Activated T-helper 1 cell treated with anti-CD3 and anti-CD28 coated beads, Interleukin-2, amount 50 U/mL, for 16 hours (primary cell): ENCODE measurements around the gene SURF1.
"Not testable (repeated sequence)": the region's sequence is repeated elsewhere in the genome, so short reads cannot be mapped to it uniquely, and the experiment has no call there.

Source experiments
- DNase-seq, 2 donors: peaks; one replicate each; pipeline ENCODE4 v3.0.0-alpha.2; 2020; ENCODE audit warnings: low read depth in 1 of 2, low spot score in 1 of 2

Gene SURF1

GRCh38 chr9:133327021-133327420 is 29.3 kb downstream of the SURF1 start:
- DNase-seq: not testable (repeated sequence)

- no peak for DNase-seq
These were observed 32.1 kb downstream of the SURF1 start for GRCh38 chr9:133323991-133324703.

GRCh38 chr9:133323211-133323610 is 33.1 kb downstream of the SURF1 start:
- no peak for DNase-seq

GRCh38 chr9:133322701-133323100 is 33.6 kb downstream of the SURF1 start:
- DNase-seq: no peak

GRCh38 chr9:133321411-133321935 is 34.8 kb downstream of the SURF1 start:
- DNase-seq: no peak

GRCh38 chr9:133320421-133320881 is 35.8 kb downstream of the SURF1 start:
- no peak for DNase-seq

GRCh38 chr9:133317551-133317950 is 38.7 kb downstream of the SURF1 start:
- not testable (repeated sequence) for DNase-seq

GRCh38 chr9:133315997-133316396 is 40.3 kb downstream of the SURF1 start:
- DNase-seq: no peak

GRCh38 chr9:133309608-133310007 is 46.7 kb downstream of the SURF1 start:
- DNase-seq: no peak

GRCh38 chr9:133307301-133307700 is 49.0 kb downstream of the SURF1 start:
- DNase-seq: no peak

GRCh38 chr9:133306242-133307204 is 49.8 kb downstream of the SURF1 start:
- DNase-seq: no peak

- DNase-seq: no peak
These were observed 50.6 kb downstream of the SURF1 start for GRCh38 chr9:133305731-133306130.

GRCh38 chr9:133304477-133305377 is 51.6 kb downstream of the SURF1 start:
- no peak for DNase-seq

GRCh38 chr9:133304158-133304470 is 52.2 kb downstream of the SURF1 start:
- no peak for DNase-seq

GRCh38 chr9:133303266-133304157 is 52.8 kb downstream of the SURF1 start:
- no peak for DNase-seq
